Measurements from ENCODE around the gene OGDH. TPM values are rescaled to one million over a fixed set of nuclear protein-coding genes. Genes with fewer than 3 reads are reported as not detected.
"Not testable (repeated sequence)": the region's sequence is repeated elsewhere in the genome, so short reads cannot be mapped to it uniquely, and the experiment has no call there.

The OGDH gene
- 100 to 1,000 TPM; 116 to 126 TPM for total RNA-seq
- polyA plus RNA-seq: 10 to 100 TPM; 42.2 to 61.6 TPM

- CTCF ChIA-PET (ENCODE audit: partially characterized antibody): interaction anchor here (0.6 to 6.8 kb wide), 7 partner anchors 15 to 242 kb away, joined by 3 to 48 read pairs (median 4); partner anchors contain the start of gene H2AZ2
- Histone ChIP-seq H3K27ac (ENCODE audit: low read depth, low read length) (peak within 1 kb of the TSS; percentile 97), H3K4me3 (ENCODE audit: low read length in 2 of 2) (peak within 1 kb of the TSS; percentile 54 to 63), H3K27me3 (ENCODE audit: insufficient read depth, low read length) (no peaks in the 10 kb centered on the region), H3K4me1 (ENCODE audit: insufficient read depth, low read length) (peaks cover 40% of the 10 kb centered on the region), H3K36me3 (ENCODE audit: insufficient read depth, low read length) (no peaks in the 10 kb centered on the region), H3K9me3 (ENCODE audit: control insufficient read depth in 1 of 2, low read length in 2 of 2) (no peaks in the 10 kb centered on the region)
- peak within 1 kb of the TSS; percentile 82 to 100 (median 98) for H3K4me3 Mint-ChIP-seq
- H3K36me3 Mint-ChIP-seq: peaks cover 4 to 24% of the 10 kb centered on the region in 2 donors
- H3K27ac Mint-ChIP-seq: peak within 1 kb of the TSS; percentile 99 to 100 (median 99)
- peaks cover 0 to 4% (median 0%) of the 10 kb centered on the region in 8 donors for H3K9me3 Mint-ChIP-seq
- peaks cover 19 to 49% (median 38%) of the 10 kb centered on the region in 4 donors for H3K4me1 Mint-ChIP-seq
- H3K27me3 Mint-ChIP-seq: peaks cover 0 to 2% of the 10 kb centered on the region in 2 donors
- POLR2A ChIA-PET (ENCODE audit: partially characterized antibody): interaction anchor here (0.6 to 28.5 kb wide), 38 partner anchors 9 to 517 kb away, joined by 3 to 1226 read pairs (median 5); partner anchors contain the start of genes DDX56, H2AZ2, NUDCD3 and PPIA
- intact Hi-C loops (cut with micrococcal nuclease): loop anchor here (1.0 to 5.0 kb wide), 10 partner anchors 16 to 505 kb away; partner anchors contain the start of genes DDX56, PPIA, PURB and TBRG4
- peak; percentile 99 to 100 (median 100) for DNase-seq
Measured at GRCh38 chr7:44606341-44607140, at the start of gene OGDH. Gene OGDH (plus strand): TSS chr7:44606627. CDS start chr7:44624344, 17,717 bp downstream.

GRCh38 chr7:44557485-44557884 is 48.9 kb upstream of the OGDH start:
- CTCF ChIA-PET (ENCODE audit: partially characterized antibody): no interaction called here
- H3K4me1 Mint-ChIP-seq: no peaks in the 10 kb centered on the region
- peaks cover 0 to 2% (median 0%) of the 10 kb centered on the region in 8 donors for H3K9me3 Mint-ChIP-seq
- H3K4me3 Mint-ChIP-seq: no peak overlapping the region
- intact Hi-C loops (cut with micrococcal nuclease): no loop called here
- POLR2A ChIA-PET (ENCODE audit: partially characterized antibody): no interaction called here
- H3K9me3 ChIP-seq (ENCODE audit: control insufficient read depth in 1 of 2, low read length in 2 of 2): no peaks in the 10 kb centered on the region
- H3K36me3 Mint-ChIP-seq: no peaks in the 10 kb centered on the region
- no peak overlapping the region for H3K4me3 ChIP-seq (ENCODE audit: low read length in 2 of 2)
- peaks cover 0 to 2% of the 10 kb centered on the region in 2 donors for H3K27me3 Mint-ChIP-seq
- no peak overlapping the region for H3K27ac Mint-ChIP-seq
- H3K4me1 ChIP-seq (ENCODE audit: insufficient read depth, low read length): no peaks in the 10 kb centered on the region
- DNase-seq: no peak
- no peaks in the 10 kb centered on the region for H3K27me3 ChIP-seq (ENCODE audit: insufficient read depth, low read length)
- H3K27ac ChIP-seq (ENCODE audit: low read depth, low read length): no peak overlapping the region
- no peaks in the 10 kb centered on the region for H3K36me3 ChIP-seq (ENCODE audit: insufficient read depth, low read length)

- H3K4me1 Mint-ChIP-seq: no peaks in the 10 kb centered on the region
- CTCF ChIA-PET (ENCODE audit: partially characterized antibody): no interaction called here
- POLR2A ChIA-PET (ENCODE audit: partially characterized antibody): interaction anchor here (1.5 kb wide), 1 partner anchor 16 kb away, joined by 3 read pairs; no protein-coding TSS in a partner anchor
Measured at GRCh38 chr7:44559485-44559884, 46.9 kb upstream of the OGDH start.

GRCh38 chr7:44561481-44561880 is 44.9 kb upstream of the OGDH start:
- ChIA-PET POLR2A (ENCODE audit: partially characterized antibody) (interaction anchor here (1.6 kb wide), 1 partner anchor 13 kb away, joined by 5 read pairs; the partner anchor contains the start of gene DDX56), CTCF (ENCODE audit: partially characterized antibody) (interaction anchor here (1.3 kb wide), 1 partner anchor 12 kb away, joined by 3 read pairs; the partner anchor contains the start of gene DDX56)
- intact Hi-C loops (cut with micrococcal nuclease): no loop called here

More at GRCh38 chr7:44559485-44559884, 46.9 kb upstream of the OGDH start:
- intact Hi-C loops (cut with micrococcal nuclease): no loop called here
- Mint-ChIP-seq H3K27me3 (no peaks in the 10 kb centered on the region), H3K4me3 (no peak overlapping the region), H3K9me3 (peaks cover 0 to 2% (median 0%) of the 10 kb centered on the region in 8 donors), H3K36me3 (peaks cover 0 to 8% of the 10 kb centered on the region in 2 donors), H3K27ac (peak overlapping the region in 1 of 7 donors; percentile 55)
- no peaks in the 10 kb centered on the region for H3K27me3 ChIP-seq (ENCODE audit: insufficient read depth, low read length)
- no peak for DNase-seq
- H3K4me3 ChIP-seq (ENCODE audit: low read length in 2 of 2): no peak overlapping the region
- no peak overlapping the region for H3K27ac ChIP-seq (ENCODE audit: low read depth, low read length)
- no peaks in the 10 kb centered on the region for H3K9me3 ChIP-seq (ENCODE audit: control insufficient read depth in 1 of 2, low read length in 2 of 2)
- no peaks in the 10 kb centered on the region for H3K4me1 ChIP-seq (ENCODE audit: insufficient read depth, low read length)
- no peaks in the 10 kb centered on the region for H3K36me3 ChIP-seq (ENCODE audit: insufficient read depth, low read length)

GRCh38 chr7:44561962-44562621 is 44.3 kb upstream of the OGDH start:
- Mint-ChIP-seq H3K4me1 (peaks cover 1 to 10% (median 6%) of the 10 kb centered on the region in 4 donors), H3K4me3 (no peak overlapping the region), H3K27ac (no peak overlapping the region), H3K9me3 (peaks cover 0 to 2% (median 0%) of the 10 kb centered on the region in 8 donors), H3K36me3 (peaks cover 16 to 30% of the 10 kb centered on the region in 2 donors), H3K27me3 (no peaks in the 10 kb centered on the region)
- ChIA-PET POLR2A (ENCODE audit: partially characterized antibody) (interaction anchor here (1.6 to 4.2 kb wide), 2 partner anchors 12 to 20 kb away, joined by 5 to 24 read pairs; partner anchors contain the start of genes DDX56 and TMED4), CTCF (ENCODE audit: partially characterized antibody) (no interaction called here)
- no peak overlapping the region for H3K27ac ChIP-seq (ENCODE audit: low read depth, low read length)
- intact Hi-C loops (cut with micrococcal nuclease): no loop called here
- no peaks in the 10 kb centered on the region for H3K27me3 ChIP-seq (ENCODE audit: insufficient read depth, low read length)
- no peak for DNase-seq
- H3K4me3 ChIP-seq (ENCODE audit: low read length in 2 of 2): no peak overlapping the region
- no peaks in the 10 kb centered on the region for H3K9me3 ChIP-seq (ENCODE audit: control insufficient read depth in 1 of 2, low read length in 2 of 2)
- peaks cover 6% of the 10 kb centered on the region for H3K4me1 ChIP-seq (ENCODE audit: insufficient read depth, low read length)
- H3K36me3 ChIP-seq (ENCODE audit: insufficient read depth, low read length): peaks cover 13% of the 10 kb centered on the region

More at GRCh38 chr7:44561481-44561880, 44.9 kb upstream of the OGDH start:
- Mint-ChIP-seq H3K4me3 (no peak overlapping the region), H3K36me3 (peaks cover 12 to 25% of the 10 kb centered on the region in 2 donors), H3K4me1 (peaks cover under 1 to 10% (median 6%) of the 10 kb centered on the region in 4 donors), H3K27me3 (no peaks in the 10 kb centered on the region), H3K9me3 (peaks cover 0 to 2% (median 0%) of the 10 kb centered on the region in 8 donors), H3K27ac (no peak overlapping the region)
- Histone ChIP-seq H3K27ac (ENCODE audit: low read depth, low read length) (no peak overlapping the region), H3K4me1 (ENCODE audit: insufficient read depth, low read length) (peaks cover 6% of the 10 kb centered on the region), H3K4me3 (ENCODE audit: low read length in 2 of 2) (no peak overlapping the region), H3K27me3 (ENCODE audit: insufficient read depth, low read length) (no peaks in the 10 kb centered on the region), H3K36me3 (ENCODE audit: insufficient read depth, low read length) (peaks cover 9% of the 10 kb centered on the region), H3K9me3 (ENCODE audit: control insufficient read depth in 1 of 2, low read length in 2 of 2) (no peaks in the 10 kb centered on the region)
- no peak for DNase-seq

GRCh38 chr7:44562622-44562962 is 43.8 kb upstream of the OGDH start:
- CTCF ChIA-PET (ENCODE audit: partially characterized antibody): not testable (repeated sequence)
- POLR2A ChIA-PET (ENCODE audit: partially characterized antibody): interaction anchor here (4.2 kb wide), 1 partner anchor 19 kb away, joined by 24 read pairs; the partner anchor contains the start of gene TMED4

More at GRCh38 chr7:44562622-44562962, 43.8 kb upstream of the OGDH start:
- peaks cover 21 to 35% of the 10 kb centered on the region in 2 donors for H3K36me3 Mint-ChIP-seq
- H3K27ac Mint-ChIP-seq; H3K4me1 ChIP-seq (ENCODE audit: insufficient read depth, low read length); H3K9me3 ChIP-seq (ENCODE audit: control insufficient read depth in 1 of 2, low read length in 2 of 2); H3K4me3 Mint-ChIP-seq; H3K9me3 Mint-ChIP-seq; H3K4me1 Mint-ChIP-seq; H3K27me3 Mint-ChIP-seq; H3K27me3 ChIP-seq (ENCODE audit: insufficient read depth, low read length); H3K27ac ChIP-seq (ENCODE audit: low read depth, low read length); H3K4me3 ChIP-seq (ENCODE audit: low read length in 2 of 2); intact Hi-C loops (cut with micrococcal nuclease); DNase-seq: not testable (repeated sequence)
- H3K36me3 ChIP-seq (ENCODE audit: insufficient read depth, low read length): peaks cover 18% of the 10 kb centered on the region
